SK-N-SH treated with all-trans-retinoic acid at 6 μM for 48 hours (cell line): Measurements from ENCODE around the gene GPR139.

Source experiments
- ATAC-seq: fragments of 200-7000 bp; cut with Tn5 transposase; 3 replicates; pipeline ENCODE4 v1.9.1; 2020; ENCODE audit warnings: mild to moderate bottlenecking, moderate library complexity
- ARNTL ChIP-seq: fragments of 450-650 bp; formaldehyde crosslinking; IDR thresholded peaks from 2 replicates; pipeline ENCODE4 v1.5.0; 2020; ENCODE audit warnings: low read depth, mild to moderate bottlenecking, moderate library complexity, borderline replicate concordance
- BACH2 ChIP-seq: fragments of 250-450 bp; sonication (Bioruptor Pico); IDR thresholded peaks from 2 replicates; pipeline ENCODE4 v1.9.0; 2021; ENCODE audit warnings: mild to moderate bottlenecking, borderline replicate concordance
- CSDC2 ChIP-seq: fragments of 250-450 bp; sonication (Bioruptor Pico); IDR thresholded peaks from 2 replicates; pipeline ENCODE4 v1.5.0; 2020; ENCODE audit warnings: mild to moderate bottlenecking, moderate library complexity
- ESRRG ChIP-seq: fragments of 250-450 bp; sonication (Bioruptor Pico); IDR thresholded peaks from 2 replicates; pipeline ENCODE4 v1.6.1; 2021; ENCODE audit warnings: mild to moderate bottlenecking
- GLIS3 ChIP-seq: fragments of 250-450 bp; sonication (Bioruptor Pico); IDR thresholded peaks from 2 replicates; pipeline ENCODE4 v1.5.0; 2020; ENCODE audit warnings: mild to moderate bottlenecking, moderate library complexity
- ISL1 ChIP-seq: fragments of 250-450 bp; sonication (Bioruptor Pico); IDR thresholded peaks from 2 replicates; pipeline ENCODE4 v2.1.2; 2022; ENCODE audit warnings: mild to moderate bottlenecking, moderate library complexity
- OSR1 ChIP-seq: fragments of 250-450 bp; sonication (Bioruptor Pico); IDR thresholded peaks from 2 replicates; pipeline ENCODE4 v1.8.0; 2022; ENCODE audit warnings: moderate library complexity, mild to moderate bottlenecking, inconsistent platforms
- RARB ChIP-seq: fragments of 250-450 bp; sonication (Bioruptor Pico); IDR thresholded peaks from 2 replicates; pipeline ENCODE4 v1.8.0; 2021; ENCODE audit warnings: mild to moderate bottlenecking, moderate library complexity
- SNAI2 ChIP-seq: fragments of 250-450 bp; sonication (Bioruptor Pico); IDR thresholded peaks from 2 replicates; pipeline ENCODE4 v1.5.0; 2020; ENCODE audit warnings: mild to moderate bottlenecking, moderate library complexity
- TCF4 ChIP-seq: fragments of 250-450 bp; sonication (Bioruptor Pico); IDR thresholded peaks from 2 replicates; pipeline ENCODE4 v1.8.0; 2021; ENCODE audit warnings: mild to moderate bottlenecking, moderate library complexity, borderline replicate concordance
- TOX ChIP-seq: fragments of 250-450 bp; sonication (Bioruptor Pico); IDR thresholded peaks from 2 replicates; pipeline ENCODE4 v1.8.0; 2021; ENCODE audit warnings: mild to moderate bottlenecking, moderate library complexity, borderline replicate concordance
- ZC3H10 ChIP-seq: fragments of 250-450 bp; sonication (Bioruptor Pico); IDR thresholded peaks from 2 replicates; pipeline ENCODE4 v1.5.1; 2021; ENCODE audit warnings: mild to moderate bottlenecking, moderate library complexity
- ZFP3 ChIP-seq: fragments of 250-450 bp; sonication (Bioruptor Pico); IDR thresholded peaks from 2 replicates; pipeline ENCODE4 v1.5.0; 2020; ENCODE audit warnings: mild to moderate bottlenecking, moderate library complexity
- ZFP30 ChIP-seq: fragments of 450-650 bp; formaldehyde crosslinking; IDR thresholded peaks from 2 replicates; pipeline ENCODE4 v1.5.0; 2022; ENCODE audit warnings: mild to moderate bottlenecking, moderate library complexity
- ZNF565 ChIP-seq: fragments of 450-650 bp; formaldehyde crosslinking; conservative IDR thresholded peaks from 2 replicates; pipeline ENCODE4 v1.5.0; 2020; ENCODE audit warnings: low read depth, mild to moderate bottlenecking, moderate library complexity
- ZNF70 ChIP-seq: fragments of 450-650 bp; formaldehyde crosslinking; IDR thresholded peaks from 2 replicates; pipeline ENCODE4 v1.5.0; 2020; ENCODE audit warnings: mild to moderate bottlenecking, moderate library complexity
- ZNF8 ChIP-seq: fragments of 450-650 bp; formaldehyde crosslinking; IDR thresholded peaks from 2 replicates; pipeline ENCODE4 v1.5.0; 2020; ENCODE audit warnings: mild to moderate bottlenecking, moderate library complexity
- TF ChIP-seq, protein P1 (sequence below): fragments of 250-450 bp; sonication (Bioruptor Pico); IDR thresholded peaks from 2 replicates; pipeline ENCODE4 v1.8.0; 2020; ENCODE audit warnings: mild to moderate bottlenecking, moderate library complexity, borderline replicate concordance
- TF ChIP-seq, protein P2 (sequence below): fragments of 250-450 bp; sonication (Bioruptor Pico); IDR thresholded peaks from 2 replicates; pipeline ENCODE4 v1.5.1; 2021; ENCODE audit warnings: mild to moderate bottlenecking, moderate library complexity
- TF ChIP-seq, protein P3 (sequence below): fragments of 250-450 bp; sonication (Bioruptor Pico); IDR thresholded peaks from 2 replicates; pipeline ENCODE4 v1.8.0; 2021; ENCODE audit warnings: low read depth, mild to moderate bottlenecking, moderate library complexity, borderline replicate concordance
- TF ChIP-seq, protein P4 (sequence below): fragments of 250-450 bp; sonication (Bioruptor Pico); IDR thresholded peaks from 2 replicates; pipeline ENCODE4 v1.5.1; 2020; ENCODE audit warnings: low read depth, mild to moderate bottlenecking, moderate library complexity

Gene GPR139

DNA sequence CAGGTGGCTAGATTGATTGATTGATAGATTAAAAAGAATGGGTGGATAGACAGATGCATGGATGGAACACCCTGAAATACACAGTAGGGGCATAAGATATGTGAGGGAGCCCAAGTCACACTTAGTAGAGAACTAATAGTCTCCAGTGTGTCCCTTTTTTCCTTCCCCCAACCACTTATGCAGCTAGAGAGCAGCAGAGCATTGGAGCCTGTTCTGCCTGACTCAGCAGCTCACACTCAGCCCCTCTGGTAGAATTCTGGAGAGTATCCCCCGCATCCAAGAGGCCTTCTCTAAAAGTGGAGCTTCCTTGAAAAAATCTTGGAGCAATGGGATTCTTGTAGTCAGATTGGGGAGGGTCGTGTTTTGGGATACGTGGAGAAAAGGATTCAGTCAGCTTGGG lies 20.5 kb upstream of the GPR139 start (continued):
- TF ChIP-seq, protein P1, sequence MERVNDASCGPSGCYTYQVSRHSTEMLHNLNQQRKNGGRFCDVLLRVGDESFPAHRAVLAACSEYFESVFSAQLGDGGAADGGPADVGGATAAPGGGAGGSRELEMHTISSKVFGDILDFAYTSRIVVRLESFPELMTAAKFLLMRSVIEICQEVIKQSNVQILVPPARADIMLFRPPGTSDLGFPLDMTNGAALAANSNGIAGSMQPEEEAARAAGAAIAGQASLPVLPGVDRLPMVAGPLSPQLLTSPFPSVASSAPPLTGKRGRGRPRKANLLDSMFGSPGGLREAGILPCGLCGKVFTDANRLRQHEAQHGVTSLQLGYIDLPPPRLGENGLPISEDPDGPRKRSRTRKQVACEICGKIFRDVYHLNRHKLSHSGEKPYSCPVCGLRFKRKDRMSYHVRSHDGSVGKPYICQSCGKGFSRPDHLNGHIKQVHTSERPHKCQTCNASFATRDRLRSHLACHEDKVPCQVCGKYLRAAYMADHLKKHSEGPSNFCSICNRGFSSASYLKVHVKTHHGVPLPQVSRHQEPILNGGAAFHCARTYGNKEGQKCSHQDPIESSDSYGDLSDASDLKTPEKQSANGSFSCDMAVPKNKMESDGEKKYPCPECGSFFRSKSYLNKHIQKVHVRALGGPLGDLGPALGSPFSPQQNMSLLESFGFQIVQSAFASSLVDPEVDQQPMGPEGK = no peak
- no peak for TF ChIP-seq OSR1 (CRISPR knock-in tag)

DNA sequence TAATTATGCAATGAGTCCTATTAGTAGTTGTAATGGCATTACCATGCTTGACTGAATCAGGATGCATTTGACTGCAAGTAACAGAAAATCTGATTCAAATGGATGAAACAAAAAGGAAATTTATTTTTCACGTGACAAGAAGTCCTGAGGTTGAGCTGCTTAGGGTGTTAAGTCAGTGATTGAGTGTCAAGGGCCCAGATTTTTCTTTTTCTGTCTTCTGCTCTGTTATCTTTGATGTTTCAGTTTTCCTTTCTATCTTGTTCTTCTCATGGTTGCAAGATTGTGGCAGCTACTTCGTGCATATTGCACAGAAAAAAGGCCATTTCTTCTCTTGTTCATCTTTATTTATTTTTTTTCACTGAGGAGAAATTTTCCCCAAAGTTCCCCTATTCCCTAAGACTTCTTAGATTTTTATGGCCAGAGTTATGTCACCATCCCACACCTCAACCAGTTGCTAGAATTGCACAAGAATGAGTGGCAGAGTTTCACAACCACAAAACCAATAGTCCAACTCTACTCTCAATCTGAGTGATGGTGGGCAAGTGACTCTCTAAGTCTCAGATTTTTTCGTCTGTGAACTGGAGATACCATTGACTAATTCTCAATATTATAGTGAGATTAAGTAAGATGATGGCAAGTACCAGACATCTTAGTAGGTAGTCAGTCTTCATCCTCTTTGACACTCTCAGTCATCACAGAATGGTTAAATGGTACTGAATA lies 15.7 kb upstream of the GPR139 start:
- TF ChIP-seq RARB (CRISPR knock-in tag) = no peak
- no peak for TF ChIP-seq ARNTL
- no peak for TF ChIP-seq BACH2 (CRISPR knock-in tag)
- TF ChIP-seq OSR1 (CRISPR knock-in tag) = no peak
- TF ChIP-seq SNAI2 (CRISPR knock-in tag) = no peak
- TF ChIP-seq ZNF70 (CRISPR knock-in tag) = no peak
- no peak for TF ChIP-seq ESRRG (CRISPR knock-in tag)
- TF ChIP-seq ZNF565 (CRISPR knock-in tag) = no peak
- TF ChIP-seq, protein P2, sequence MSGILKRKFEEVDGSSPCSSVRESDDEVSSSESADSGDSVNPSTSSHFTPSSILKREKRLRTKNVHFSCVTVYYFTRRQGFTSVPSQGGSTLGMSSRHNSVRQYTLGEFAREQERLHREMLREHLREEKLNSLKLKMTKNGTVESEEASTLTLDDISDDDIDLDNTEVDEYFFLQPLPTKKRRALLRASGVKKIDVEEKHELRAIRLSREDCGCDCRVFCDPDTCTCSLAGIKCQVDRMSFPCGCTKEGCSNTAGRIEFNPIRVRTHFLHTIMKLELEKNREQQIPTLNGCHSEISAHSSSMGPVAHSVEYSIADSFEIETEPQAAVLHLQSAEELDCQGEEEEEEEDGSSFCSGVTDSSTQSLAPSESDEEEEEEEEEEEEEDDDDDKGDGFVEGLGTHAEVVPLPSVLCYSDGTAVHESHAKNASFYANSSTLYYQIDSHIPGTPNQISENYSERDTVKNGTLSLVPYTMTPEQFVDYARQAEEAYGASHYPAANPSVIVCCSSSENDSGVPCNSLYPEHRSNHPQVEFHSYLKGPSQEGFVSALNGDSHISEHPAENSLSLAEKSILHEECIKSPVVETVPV = no peak
- TF ChIP-seq, protein P3, sequence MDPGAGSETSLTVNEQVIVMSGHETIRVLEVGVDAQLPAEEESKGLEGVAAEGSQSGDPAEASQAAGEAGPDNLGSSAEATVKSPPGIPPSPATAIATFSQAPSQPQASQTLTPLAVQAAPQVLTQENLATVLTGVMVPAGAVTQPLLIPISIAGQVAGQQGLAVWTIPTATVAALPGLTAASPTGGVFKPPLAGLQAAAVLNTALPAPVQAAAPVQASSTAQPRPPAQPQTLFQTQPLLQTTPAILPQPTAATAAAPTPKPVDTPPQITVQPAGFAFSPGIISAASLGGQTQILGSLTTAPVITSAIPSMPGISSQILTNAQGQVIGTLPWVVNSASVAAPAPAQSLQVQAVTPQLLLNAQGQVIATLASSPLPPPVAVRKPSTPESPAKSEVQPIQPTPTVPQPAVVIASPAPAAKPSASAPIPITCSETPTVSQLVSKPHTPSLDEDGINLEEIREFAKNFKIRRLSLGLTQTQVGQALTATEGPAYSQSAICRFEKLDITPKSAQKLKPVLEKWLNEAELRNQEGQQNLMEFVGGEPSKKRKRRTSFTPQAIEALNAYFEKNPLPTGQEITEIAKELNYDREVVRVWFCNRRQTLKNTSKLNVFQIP = no peak
- no peak for TF ChIP-seq GLIS3 (CRISPR knock-in tag)
- no peak for TF ChIP-seq ZFP3
- TF ChIP-seq ZNF8 (CRISPR knock-in tag) = no peak
- no peak for TF ChIP-seq TOX (CRISPR knock-in tag)
- no peak for TF ChIP-seq ZC3H10 (CRISPR knock-in tag)
- TF ChIP-seq TCF4 = no peak
- TF ChIP-seq, protein P4, sequence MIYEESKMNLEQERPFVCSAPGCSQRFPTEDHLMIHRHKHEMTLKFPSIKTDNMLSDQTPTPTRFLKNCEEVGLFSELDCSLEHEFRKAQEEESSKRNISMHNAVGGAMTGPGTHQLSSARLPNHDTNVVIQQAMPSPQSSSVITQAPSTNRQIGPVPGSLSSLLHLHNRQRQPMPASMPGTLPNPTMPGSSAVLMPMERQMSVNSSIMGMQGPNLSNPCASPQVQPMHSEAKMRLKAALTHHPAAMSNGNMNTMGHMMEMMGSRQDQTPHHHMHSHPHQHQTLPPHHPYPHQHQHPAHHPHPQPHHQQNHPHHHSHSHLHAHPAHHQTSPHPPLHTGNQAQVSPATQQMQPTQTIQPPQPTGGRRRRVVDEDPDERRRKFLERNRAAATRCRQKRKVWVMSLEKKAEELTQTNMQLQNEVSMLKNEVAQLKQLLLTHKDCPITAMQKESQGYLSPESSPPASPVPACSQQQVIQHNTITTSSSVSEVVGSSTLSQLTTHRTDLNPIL (CRISPR knock-in tag) = no peak
- TF ChIP-seq, protein P1 = no peak
- no peak for ATAC-seq

DNA sequence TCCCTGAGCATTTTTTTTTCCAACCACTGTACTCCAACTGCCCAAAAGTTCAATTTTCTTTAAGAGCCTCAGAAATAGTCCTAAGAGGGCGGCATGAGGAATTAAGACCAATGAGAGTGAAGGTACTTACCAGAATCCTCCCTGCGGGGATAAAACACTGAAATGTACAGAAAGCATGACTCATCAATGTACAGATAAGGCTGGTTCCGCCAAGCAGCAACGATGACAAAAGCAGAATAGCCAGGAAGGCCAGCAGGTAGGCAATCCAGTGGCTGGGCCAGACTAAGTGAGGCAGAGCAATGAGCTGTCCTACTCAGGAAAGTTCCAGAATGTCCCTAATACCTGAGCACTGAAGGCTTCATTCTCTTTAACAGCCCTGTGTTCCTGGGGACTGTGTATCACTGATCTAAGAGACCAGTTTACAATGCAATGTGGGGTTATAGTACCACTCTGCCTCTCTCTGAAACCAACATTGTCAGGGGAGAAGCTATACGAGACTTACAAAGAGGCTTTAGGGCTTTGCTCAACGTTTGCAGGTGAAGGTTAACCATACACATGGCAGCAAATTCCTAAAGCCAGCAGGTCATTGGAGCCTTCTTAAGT lies 11.0 kb upstream of the GPR139 start:
- no peak for TF ChIP-seq TCF4
- TF ChIP-seq ZFP3 = no peak
- no peak for TF ChIP-seq ZFP30 (CRISPR knock-in tag)
- no peak for TF ChIP-seq ESRRG (CRISPR knock-in tag)
- TF ChIP-seq, protein P3 = no peak
- TF ChIP-seq, protein P1 = no peak
- TF ChIP-seq, protein P2 = no peak
- TF ChIP-seq ISL1 (CRISPR knock-in tag) = no peak
- TF ChIP-seq ARNTL = no peak
- TF ChIP-seq ZNF565 (CRISPR knock-in tag) = no peak
- no peak for TF ChIP-seq OSR1 (CRISPR knock-in tag)
- no peak for TF ChIP-seq CSDC2 (CRISPR knock-in tag)
- no peak for TF ChIP-seq TOX (CRISPR knock-in tag)
- no peak for TF ChIP-seq GLIS3 (CRISPR knock-in tag)
- ATAC-seq = no peak
